ENCODE data around the gene PRR20G. TPM values are rescaled to one million over a fixed set of nuclear protein-coding genes. Genes with fewer than 3 reads are reported as not detected.

PRR20G gene
- total RNA-seq, 2 donors from 2014 or later, result not detected

Other genes starting within 250 kb of the PRR20G start
- gene PRR23E, start 94.9 kb downstream of the PRR20G start, total RNA-seq, result not detected

All from activated naive CD4-positive, alpha-beta T cell treated with anti-CD3 and anti-CD28 coated beads, Interleukin-2, amount 50 U/mL, for 72 hours (primary cell).